Anterior cingulate cortex (tissue), 58 donors: Measurements from ENCODE around the gene FXYD6.

Experiments used
- DNase-seq, 58 donors: peaks; one replicate each; lab custom pipeline; 2025; lab: John Stamatoyannopoulos, UW

The FXYD6 gene

DNA sequence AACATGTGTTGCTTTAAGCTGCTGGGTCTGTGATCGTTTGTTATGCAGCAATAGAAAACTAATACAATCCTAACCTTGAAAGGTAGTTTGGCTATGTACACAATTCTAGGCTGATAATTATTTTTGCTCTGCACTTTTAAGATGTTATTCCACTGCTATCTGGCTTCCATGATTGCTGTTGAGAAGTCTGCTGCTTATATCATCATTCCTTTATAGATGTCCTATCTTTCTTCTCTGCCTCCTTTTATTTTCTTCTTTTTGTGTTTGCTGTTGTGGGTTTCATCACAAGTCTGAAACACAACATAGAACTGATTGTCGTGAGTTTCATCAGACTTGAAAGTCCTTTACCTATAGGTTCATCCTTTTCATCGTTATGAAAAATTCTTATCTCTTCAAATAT, 24.1 kb downstream of the FXYD6 start:
- no peak for DNase-seq

DNA sequence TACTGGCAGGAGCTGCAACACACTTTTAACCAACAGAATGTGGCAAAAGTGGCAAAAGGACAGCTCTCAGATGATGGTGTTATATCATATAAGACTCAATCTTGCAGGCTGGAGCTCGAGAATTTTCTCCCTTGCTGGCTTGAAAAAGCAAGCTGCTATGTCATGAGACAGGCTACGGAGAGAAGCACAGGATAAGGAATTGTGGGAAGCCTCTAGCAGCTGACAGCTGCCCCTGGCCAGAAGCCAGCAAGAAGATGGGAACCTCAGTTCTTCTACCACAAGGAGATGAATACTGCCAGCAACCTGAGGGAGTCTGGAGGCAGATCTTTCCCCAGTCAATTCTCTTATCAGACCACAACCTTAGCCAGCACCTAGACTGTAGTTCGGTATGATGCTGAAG, 24.6 kb downstream of the FXYD6 start:
- DNase-seq, result peak in 28 of 58 donors; percentile 10 to 72 (median 36)

DNA sequence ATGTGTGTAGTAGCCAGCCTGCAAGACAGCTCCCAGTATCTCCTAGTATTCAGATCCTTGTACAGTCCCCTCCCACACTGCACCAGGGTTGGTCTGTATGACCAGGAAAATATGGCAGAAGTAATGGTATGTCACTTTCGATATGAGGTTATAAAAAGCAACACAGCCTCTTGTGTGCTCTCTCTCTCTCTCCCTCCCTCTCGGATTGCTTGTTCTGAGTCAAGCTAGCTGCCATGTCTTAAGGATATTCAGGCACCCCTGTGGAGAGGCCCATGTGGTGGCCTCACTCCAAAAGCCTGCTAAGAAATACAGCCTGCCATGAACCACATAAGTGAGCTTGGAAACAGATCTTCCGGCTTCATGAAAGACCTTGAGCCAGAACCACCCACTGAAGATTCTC, 25.4 kb downstream of the FXYD6 start:
- peak in 2 of 58 donors; percentile 25 to 62 for DNase-seq

DNA sequence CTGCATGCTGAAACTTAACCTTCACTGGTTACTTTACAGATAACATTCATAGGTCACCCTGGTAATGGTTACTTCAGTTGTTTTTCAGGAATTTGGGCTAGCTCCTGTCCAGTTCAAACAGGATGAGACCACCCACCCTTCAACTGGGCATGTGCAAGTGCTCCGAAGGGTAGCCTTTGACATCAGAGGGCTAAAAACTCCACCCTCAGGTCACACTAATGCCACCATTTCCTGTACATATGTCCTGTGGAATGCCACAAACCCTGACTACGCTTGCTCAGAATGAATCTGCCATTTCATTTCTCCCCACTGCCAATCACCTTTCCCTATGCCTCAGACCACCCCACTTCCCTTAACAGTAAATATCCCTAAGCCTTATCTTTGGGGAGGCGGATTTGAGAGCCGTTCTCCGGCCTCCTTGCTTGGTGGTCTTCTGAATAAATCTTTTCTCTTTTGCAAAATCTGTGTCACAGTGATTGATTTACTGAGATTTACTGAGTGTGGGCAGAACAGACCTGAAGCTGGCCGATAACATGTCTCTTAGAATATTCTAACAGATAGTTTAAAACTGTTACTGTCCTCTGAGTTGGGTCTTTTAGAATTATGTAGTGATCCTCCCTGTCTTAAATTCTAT, 26.6 kb downstream of the FXYD6 start:
- DNase-seq, result no peak

DNA sequence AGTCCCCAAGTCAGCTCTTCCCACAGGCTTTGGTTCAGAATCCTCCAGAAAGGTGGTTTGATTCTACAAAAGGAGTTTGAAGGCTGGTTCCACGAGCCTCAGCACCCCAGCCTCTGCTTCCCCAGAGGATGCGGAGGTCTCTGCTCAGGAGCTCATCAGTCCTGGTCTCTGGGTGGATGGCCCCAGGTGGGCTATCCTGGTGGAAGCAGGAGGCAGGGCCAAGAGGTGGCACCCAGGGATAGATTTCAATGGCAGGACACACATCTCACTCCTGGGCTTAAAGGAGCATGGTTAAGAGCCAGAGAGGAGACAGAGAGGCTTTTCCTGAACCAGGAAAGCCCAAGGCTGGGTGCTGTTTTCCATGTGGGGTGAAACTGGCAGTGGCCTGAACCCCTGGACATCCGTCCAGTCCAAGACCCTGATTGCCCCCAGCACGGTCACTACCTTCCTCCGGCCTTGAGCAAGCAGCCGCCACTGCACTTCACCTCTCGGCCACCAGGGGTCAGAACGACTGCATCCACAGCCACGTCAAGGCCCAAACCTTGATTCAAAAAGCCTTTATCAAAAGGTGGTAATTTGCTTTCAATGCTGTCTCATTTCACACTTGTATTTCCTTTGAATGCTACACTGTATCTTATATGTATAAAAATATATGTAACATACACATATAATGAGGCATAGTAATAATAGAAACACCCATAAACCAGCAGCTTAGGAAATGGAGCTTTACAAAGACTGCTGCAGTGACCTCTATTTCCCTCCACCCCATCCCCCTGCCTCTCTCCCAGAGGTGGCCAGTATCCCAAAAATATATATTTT, 32.6 kb downstream of the FXYD6 start:
- DNase-seq, result peak in 51 of 58 donors; percentile 19 to 86 (median 51)

DNA sequence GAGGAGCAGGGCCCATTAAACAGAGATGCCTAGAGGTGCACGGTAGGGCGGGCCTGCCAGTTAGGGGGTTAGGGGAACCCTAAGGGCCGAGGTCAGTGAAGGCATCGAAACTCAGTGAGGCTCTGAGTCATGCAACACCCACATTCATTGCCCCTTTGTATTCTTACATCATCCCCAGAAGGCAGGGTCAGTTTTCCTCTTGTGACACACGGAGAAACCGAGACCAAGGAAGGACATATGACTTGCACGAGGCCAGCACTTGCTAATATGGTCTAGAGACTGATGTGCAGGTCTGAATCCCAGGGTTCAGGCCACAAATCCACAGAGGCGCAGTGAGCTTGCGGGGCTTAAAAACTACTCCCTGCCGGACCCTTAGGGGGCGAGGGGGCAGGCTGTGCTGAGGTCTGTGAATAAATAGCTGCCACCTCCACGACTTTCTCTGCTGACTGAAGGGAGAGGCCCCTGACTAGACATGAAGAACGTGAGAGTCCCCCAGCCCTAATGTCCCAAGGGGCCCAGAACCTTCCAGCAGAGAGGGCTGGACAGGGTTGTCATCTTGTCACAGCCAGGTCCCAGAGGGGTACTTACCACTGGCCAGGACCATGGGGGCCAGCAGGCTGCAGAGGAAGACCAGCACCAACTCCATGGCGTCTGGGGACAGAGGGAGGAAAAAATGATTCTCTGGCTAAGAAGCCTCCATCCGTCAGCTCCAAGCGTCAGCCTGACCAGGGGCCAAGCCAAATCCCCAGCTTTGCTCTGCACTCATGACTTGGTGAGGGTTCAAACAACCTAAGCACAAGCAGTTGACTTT, 34.1 kb downstream of the FXYD6 start:
- DNase-seq, result peak in 1 of 58 donors; percentile 23

DNA sequence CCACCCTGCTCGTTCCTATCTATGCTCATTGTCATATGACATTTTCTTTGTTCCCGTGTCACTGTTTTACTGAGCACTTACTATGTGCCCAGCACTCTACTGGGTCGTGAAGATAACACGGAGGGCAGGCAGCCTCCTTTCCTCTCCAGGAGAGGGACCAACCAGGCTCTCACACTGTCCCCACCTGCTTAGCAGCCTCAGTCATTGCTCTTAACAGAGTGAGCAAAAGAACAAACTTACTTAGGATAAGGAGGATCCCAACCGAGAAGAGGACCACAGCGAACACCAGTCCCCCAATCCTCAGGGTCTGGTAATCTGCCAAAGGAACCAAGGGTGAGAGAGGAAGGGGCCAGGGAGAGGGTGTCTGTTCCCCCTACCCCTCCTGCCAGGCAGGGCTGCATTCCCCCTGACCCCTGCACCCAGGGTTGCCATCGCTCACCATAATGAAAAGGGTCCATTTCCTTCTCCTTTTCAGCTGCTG, 34.9 kb downstream of the FXYD6 start:
- no peak for DNase-seq

DNA sequence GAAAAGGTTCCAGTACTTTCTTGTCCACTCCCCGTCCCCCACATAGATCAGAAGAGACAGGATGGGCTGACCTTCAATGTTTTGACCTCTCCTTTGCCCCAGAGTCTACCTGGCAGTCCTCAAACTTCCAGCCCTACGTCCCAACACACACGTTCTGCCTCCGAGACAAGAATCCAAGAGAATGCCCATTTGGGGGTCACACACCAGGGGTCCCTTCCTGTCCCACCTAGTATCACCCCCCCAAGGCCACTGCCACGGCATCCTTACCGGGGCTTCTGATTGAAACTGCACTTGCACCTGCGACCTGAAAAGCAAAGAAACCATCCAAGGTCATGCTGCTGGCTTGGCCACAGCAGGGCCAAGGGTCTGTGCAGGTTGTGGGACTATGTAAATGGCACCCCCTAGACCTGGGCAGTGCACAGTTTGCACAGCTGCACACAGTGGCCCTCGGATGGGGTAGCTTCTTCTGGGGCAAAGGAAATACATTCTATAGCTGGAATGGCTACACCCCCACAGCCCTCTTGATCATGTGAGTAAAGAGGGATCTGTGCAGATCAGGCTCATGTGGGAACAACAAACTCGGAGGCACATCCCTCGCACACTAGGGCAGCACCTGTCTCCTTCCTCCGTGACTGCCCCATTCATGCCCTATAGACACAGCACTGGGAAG, 35.4 kb downstream of the FXYD6 start:
- DNase-seq, result no peak

DNA sequence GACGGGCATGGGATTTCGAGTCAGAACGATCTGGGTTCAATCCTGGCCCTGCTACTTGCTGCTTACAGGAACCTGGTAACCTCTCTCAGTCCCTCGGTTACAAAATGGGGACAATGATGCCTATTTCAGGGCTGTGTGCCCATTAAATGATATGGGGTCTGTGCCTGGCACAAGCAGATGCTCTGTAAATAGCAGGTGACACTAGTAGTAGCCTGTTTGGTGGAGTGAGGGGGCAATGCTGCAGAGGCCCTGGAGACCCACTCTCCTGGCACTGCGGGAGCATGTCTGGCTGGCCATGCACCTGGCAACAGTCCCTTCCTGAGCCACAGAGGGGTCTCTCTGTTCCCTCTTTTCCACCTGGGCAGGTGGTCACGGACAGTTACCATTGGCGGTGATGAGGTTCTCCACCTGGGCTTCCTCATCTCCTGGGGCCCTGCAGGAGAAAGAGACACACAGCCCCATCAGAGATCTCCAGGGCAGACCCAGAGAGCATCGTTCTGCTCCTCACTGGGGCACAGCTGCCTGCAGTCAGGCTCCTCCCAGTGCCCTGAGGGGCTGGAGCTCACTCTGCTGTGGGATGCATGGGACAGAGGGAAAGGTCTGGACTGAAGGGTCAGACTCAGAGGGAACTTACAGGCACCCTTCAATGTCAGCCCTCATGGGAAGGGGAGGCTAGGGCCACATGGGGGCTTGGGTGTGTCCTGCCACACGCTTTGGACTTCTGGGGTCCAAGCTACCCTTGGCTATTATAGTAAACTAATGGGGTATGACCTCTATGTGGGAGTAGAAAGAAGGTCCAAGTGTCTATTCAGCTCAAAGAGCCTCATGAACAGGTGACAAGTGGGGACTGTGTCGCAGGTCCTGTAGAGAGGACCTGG, 36.3 kb downstream of the FXYD6 start:
- DNase-seq, result no peak

DNA sequence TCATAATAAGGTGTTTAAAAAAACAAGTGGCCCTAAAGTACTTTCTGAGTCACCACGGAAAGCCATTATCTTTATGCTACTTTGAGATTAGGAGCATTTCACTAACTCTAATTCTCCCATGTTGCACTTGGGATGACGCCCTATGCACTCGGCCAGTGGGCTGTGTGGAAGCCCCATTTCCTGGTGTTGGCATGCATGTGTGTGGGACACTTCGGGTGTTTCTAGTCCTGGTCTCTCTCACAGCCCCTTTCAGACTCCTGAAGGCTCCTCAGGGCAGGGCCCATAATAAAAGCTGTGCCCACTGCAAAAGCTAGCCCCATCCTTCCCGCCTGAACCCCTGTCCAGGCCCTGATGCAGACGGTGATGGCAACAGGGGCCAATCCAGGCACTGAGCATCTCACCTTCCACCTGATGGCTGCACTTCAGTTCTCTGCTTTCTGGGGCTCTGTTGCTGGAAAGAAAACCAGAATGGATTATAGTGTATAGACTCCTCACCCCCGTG, 37.0 kb downstream of the FXYD6 start:
- no peak for DNase-seq

DNA sequence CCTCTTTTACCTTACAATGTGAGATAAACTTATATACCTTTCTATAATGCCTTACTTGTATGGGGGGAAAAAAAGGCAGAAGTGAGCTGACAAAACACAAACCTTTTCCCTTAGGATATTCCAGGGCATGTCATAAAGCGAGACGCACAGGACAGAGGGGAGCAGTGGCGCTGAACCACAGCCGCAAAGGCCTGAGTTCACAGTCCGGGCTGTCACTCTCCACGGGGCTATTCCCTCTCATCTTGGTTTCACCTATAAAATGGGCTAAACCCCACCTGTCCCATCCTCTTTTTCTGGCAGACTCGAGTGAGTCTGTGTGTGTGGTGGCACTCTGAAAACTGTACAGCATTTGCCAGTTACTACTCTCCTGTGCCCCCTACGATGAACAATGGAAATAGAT, 37.6 kb downstream of the FXYD6 start:
- DNase-seq, result no peak

DNA sequence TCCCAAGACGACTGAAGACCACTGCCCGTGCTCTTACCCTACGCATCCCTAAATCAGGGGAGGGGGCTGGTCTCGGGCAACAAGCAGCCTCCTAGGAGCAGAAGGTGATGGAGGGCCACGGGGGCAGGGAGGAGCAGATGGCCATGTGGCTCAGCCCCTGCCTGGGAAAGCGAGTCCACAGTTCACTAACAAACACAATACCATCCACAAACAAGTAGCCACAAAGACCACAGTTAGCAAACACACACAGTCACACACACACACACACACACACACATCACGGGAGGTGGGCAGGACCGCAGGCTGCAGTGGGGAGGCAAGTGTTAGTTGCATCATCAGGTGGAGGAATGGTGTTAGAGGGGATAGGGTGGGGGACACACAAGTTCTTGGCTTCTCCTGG, 38.7 kb downstream of the FXYD6 start:
- no peak for DNase-seq

DNA sequence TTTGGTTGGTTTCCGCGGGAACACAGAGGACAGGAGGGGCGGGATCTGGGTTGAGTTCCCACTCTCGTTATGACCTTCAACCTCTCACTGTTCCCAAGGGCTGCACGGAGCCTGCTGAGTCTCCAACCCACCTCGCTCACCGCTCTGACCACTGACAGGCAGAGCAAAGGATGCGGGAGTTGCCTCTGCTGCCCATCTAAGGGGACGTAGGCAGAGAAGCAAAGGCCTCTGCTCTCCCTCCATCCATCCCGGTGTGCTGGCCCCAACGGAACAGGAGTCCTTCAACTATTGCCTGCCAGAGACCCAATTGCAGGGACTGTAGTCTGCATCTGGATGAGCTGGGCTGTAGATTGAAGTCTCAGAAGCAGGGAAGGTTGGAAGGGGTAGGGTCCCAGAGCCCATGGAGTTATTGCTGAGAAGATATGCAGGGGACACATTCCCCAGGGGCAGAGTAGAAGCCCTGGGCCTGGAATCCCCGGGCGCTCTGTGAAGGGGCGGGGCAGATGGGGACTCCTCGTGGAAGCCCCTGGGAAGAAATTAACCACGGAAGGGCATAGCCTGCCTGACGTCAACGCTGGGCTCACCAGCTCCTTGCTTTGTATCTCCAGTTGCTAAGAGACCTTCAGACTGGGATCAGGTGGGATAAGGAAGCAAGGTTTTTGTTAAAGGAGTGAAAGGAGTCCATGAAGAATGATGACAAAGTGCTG, 39.2 kb downstream of the FXYD6 start:
- no peak for DNase-seq

DNA sequence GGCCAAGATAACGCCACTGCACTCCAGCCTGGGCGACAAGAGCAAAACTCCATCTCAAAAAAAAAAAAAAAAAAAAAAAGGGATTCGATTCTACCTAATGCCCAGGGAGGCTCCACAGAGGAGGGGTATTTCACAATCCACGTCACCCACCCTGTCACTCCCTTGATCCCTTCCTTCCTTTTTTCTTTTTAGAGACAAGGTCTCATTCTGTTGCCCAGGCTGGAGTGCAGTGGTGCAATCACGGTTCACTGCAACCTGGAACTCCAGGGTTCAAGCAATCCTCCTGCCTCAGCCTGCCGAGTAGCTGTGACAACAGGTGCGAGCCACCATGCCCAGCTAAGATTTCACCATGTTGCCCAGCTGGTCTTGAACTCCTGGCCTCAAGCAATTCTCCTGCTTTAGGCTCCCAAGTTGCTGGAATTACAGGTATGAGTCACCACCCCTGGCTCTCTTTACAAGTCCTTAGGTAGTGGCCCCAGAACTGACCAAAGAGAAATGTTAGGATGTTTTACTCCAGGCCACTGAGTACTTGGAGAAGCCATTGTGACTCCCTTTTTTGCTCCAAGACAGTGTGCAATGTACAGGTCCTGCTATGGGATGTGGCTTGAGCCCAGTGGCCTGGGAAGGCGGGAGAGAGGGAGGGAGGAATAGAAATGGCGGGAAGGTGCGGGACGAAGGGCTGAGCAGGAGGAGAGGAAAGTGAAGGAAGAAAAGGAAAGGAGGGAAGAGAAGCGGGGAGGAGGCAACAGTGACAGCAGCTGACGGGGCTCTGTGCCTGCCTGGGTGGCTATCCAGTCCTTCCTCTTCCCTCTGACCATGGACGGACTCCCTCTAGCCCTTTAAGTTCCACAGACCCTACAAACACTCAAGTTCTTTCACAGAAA, 40.1 kb downstream of the FXYD6 start:
- no peak for DNase-seq

DNA sequence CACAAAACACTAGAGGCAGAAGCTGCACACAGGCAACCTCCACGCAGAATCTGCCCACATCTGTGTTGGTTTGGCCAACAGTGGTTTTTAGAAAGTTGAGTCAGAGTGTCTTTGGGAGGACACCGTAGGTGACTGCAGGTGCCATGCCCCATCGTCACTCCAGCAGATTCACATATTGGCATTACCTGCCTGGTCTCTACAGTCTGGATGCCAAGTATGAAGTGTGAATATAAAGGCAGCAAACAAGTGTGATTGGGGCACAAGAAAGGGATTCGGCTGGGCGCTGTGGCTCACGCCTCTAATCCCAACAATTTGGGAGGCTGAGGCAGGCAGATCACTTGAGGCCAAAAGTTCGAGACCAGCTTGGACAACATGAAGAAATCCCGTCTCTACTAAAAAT, 40.9 kb downstream of the FXYD6 start:
- DNase-seq, result no peak

DNA sequence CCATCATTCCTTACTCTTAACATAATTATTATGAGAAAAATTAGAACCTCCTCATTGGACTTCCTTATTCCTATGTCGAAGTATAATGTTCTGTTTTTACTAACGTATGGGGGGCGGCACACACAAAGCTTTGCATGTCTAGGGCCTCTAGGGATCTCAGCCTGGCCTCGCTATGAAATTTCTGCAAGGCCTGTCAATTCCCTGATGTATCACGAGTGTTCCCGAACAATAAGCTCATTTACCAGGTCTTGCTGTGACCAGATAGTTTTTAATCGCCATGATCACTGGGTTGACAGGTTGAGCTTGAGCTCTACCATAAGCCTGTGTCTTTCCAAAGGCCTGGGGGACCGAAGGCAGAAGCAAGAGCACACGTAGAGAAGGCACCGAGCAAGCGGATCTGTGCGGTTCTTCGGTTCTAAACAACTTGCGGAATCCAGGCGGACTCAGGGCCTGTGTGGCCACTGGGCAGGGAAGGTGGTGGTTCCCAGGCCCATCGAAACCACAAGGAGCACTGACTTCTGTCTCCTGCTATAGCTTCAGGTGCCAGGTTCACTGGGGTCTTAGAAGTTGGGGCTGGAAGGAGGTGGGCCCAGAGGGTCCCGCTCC, 41.5 kb downstream of the FXYD6 start:
- no peak for DNase-seq

DNA sequence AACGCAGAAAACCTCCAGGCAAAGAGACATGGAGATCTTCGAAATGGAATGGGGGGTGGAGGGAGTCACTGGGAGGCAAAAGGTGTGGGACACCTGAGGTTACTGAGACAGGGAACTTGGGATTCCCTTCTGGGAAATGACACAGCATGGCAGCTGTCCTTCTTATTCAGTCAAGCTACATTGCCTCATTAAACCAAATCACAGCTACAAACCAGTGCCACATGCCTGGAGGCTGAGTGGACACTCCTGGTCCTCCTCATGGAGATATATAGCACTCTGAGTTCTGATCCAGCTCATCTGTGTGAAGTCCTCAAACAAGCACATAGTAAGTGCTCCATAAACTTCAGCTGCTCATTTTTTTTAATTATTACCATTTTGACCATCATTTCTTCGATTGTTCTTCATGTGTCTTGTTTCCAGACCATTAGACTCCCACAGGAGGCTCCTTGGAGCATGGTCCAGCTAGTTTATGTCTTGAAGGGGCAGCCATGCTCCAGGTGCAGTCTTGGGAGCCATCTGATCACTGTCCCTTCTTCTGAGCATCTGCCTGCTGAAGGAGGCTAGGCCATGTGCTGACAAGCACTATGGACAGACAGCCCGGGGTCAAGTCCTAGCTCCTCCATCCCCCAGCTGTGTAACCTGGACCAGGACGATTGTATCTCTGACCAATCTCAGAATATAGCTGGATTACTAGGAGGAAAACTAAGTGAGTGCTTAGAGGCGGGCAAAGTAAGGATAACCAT, 42.2 kb downstream of the FXYD6 start:
- DNase-seq, result no peak
